Naive B cell (primary cell): Measurements from ENCODE around the gene FER. TPM values are rescaled to one million over a fixed set of nuclear protein-coding genes. Genes with fewer than 3 reads are reported as not detected.
"Not testable (repeated sequence)": the region's sequence is repeated elsewhere in the genome, so short reads cannot be mapped to it uniquely, and the experiment has no call there.

Experiments used
- ATAC-seq, 2 donors: fragments of 150-1000 bp; cut with Tn5 transposase; 2 replicates each; pipeline ENCODE4 v1.10.0; 2021; ENCODE audit warnings: low read depth in 2 of 2, mild to moderate bottlenecking in 2 of 2, moderate library complexity in 2 of 2
- DNase-seq: peaks from one replicate; pipeline ENCODE4 v3.0.0; 2022
- H3K27ac Mint-ChIP-seq, 6 donors: one replicate each; pipeline ENCODE4 v1.8.0; 2020 to 2022; ENCODE audit warnings: mild to moderate bottlenecking in 6 of 6, mixed read lengths in 6 of 6, moderate library complexity in 5 of 6, inconsistent platforms in 2 of 6
- H3K27me3 Mint-ChIP-seq, 3 donors: one replicate each; pipeline ENCODE4 v1.8.0; 2021 to 2022; ENCODE audit warnings: mixed read lengths in 3 of 3, mild to moderate bottlenecking in 1 of 3
- H3K36me3 Mint-ChIP-seq, 2 donors: one replicate each; pipeline ENCODE4 v1.8.0; 2020 to 2022; ENCODE audit warnings: mixed read lengths in 2 of 2, inconsistent platforms in 1 of 2, mild to moderate bottlenecking in 1 of 2
- H3K4me1 Mint-ChIP-seq, 3 donors: one replicate each; pipeline ENCODE4 v1.8.0; 2020 to 2022; ENCODE audit warnings: mixed read lengths in 3 of 3, inconsistent platforms in 1 of 3, mild to moderate bottlenecking in 1 of 3, moderate library complexity in 1 of 3
- H3K4me3 Mint-ChIP-seq, 8 donors: one replicate each; pipeline ENCODE4 v1.8.0; 2020 to 2022; ENCODE audit warnings: mild to moderate bottlenecking in 8 of 8, mixed read lengths in 8 of 8, moderate library complexity in 8 of 8, inconsistent platforms in 2 of 8
- H3K9me3 Mint-ChIP-seq, 7 donors: one replicate each; pipeline ENCODE4 v1.8.0; 2020 to 2022; ENCODE audit warnings: mixed read lengths in 7 of 7, mild to moderate bottlenecking in 5 of 7, inconsistent platforms in 2 of 7, moderate library complexity in 1 of 7
- polyA plus RNA-seq, 6 donors: library from polyadenylated mRNA; unstranded; fragments of 300-500 nt; fragmentation: Illumina TruSeq; gene quantifications; one replicate each; pipeline ENCODE4 v1.2.3, GENCODE V29; 2021; ENCODE audit warnings: low read depth in 6 of 6

The FER gene
- polyA plus RNA-seq, 6 donors from 2014 or later = 9.6 to 21.0 (median 17.2) TPM

- ATAC-seq (no peak), DNase-seq (no peak)
- Mint-ChIP-seq H3K4me3 (no peak overlapping the region), H3K36me3 (peaks cover 0 to 5% of the 10 kb centered on the region in 2 donors), H3K27ac (no peak overlapping the region), H3K4me1 (no peaks in the 10 kb centered on the region), H3K27me3 (no peaks in the 10 kb centered on the region), H3K9me3 (peaks cover 0 to 4% (median 0%) of the 10 kb centered on the region in 7 donors)
Observed at GRCh38 chr5:108820983-108821382, 73.3 kb downstream of the FER start.

- no peak overlapping the region for H3K4me3 Mint-ChIP-seq
- no peak overlapping the region for H3K27ac Mint-ChIP-seq
- H3K9me3 Mint-ChIP-seq = peaks cover 0 to 4% (median 0%) of the 10 kb centered on the region in 7 donors
Observed at GRCh38 chr5:108822211-108822947, 74.7 kb downstream of the FER start.

GRCh38 chr5:108827131-108827530 lies 79.4 kb downstream of the FER start:
- Mint-ChIP-seq H3K27ac (no peak overlapping the region), H3K9me3 (peaks cover 0 to 2% (median 0%) of the 10 kb centered on the region in 7 donors), H3K36me3 (no peaks in the 10 kb centered on the region), H3K4me3 (no peak overlapping the region), H3K4me1 (no peaks in the 10 kb centered on the region), H3K27me3 (no peaks in the 10 kb centered on the region)
- no peak for DNase-seq
- no peak for ATAC-seq

More at GRCh38 chr5:108822211-108822947, 74.7 kb downstream of the FER start:
- Mint-ChIP-seq H3K27me3 (no peaks in the 10 kb centered on the region), H3K4me1 (no peaks in the 10 kb centered on the region), H3K36me3 (peaks cover 0 to 5% of the 10 kb centered on the region in 2 donors)
- no peak for ATAC-seq
- no peak for DNase-seq

- no peak for DNase-seq
- no peaks in the 10 kb centered on the region for H3K9me3 Mint-ChIP-seq
- no peak for ATAC-seq
- H3K27me3 Mint-ChIP-seq = no peaks in the 10 kb centered on the region
- peak overlapping the region in 1 of 6 donors; percentile 70 for H3K27ac Mint-ChIP-seq
- no peak overlapping the region for H3K4me3 Mint-ChIP-seq
- no peaks in the 10 kb centered on the region for H3K36me3 Mint-ChIP-seq
- H3K4me1 Mint-ChIP-seq = no peaks in the 10 kb centered on the region
Observed at GRCh38 chr5:108830705-108831276, 83.1 kb downstream of the FER start.

- Mint-ChIP-seq H3K4me1 (peaks cover 0 to 7% (median 0%) of the 10 kb centered on the region in 3 donors), H3K27ac (peak overlapping the region in 1 of 6 donors; percentile 14), H3K36me3 (peaks cover 12 to 21% of the 10 kb centered on the region in 2 donors), H3K27me3 (no peaks in the 10 kb centered on the region), H3K9me3 (peaks cover 0 to 6% (median 0%) of the 10 kb centered on the region in 7 donors), H3K4me3 (no peak overlapping the region)
- DNase-seq (no peak), ATAC-seq (no peak)
Observed at GRCh38 chr5:108836492-108836891, 88.8 kb downstream of the FER start.

GRCh38 chr5:108842260-108842941 lies 94.7 kb downstream of the FER start:
- H3K4me3 Mint-ChIP-seq, H3K27me3 Mint-ChIP-seq, DNase-seq, H3K4me1 Mint-ChIP-seq, ATAC-seq: not testable (repeated sequence)
- Mint-ChIP-seq H3K36me3 (peaks cover 30 to 38% of the 10 kb centered on the region in 2 donors), H3K9me3 (peaks cover 0 to 12% (median 4%) of the 10 kb centered on the region in 7 donors), H3K27ac (peak overlapping the region in 1 of 6 donors; percentile 67)

- not testable (repeated sequence) for H3K4me1 Mint-ChIP-seq, ATAC-seq, H3K27me3 Mint-ChIP-seq, DNase-seq, H3K9me3 Mint-ChIP-seq, H3K4me3 Mint-ChIP-seq
- Mint-ChIP-seq H3K36me3 (peaks cover 7 to 11% of the 10 kb centered on the region in 2 donors), H3K27ac (peak overlapping the region in 2 of 6 donors; percentile 25 to 42)
Observed at GRCh38 chr5:108851129-108851528, 103.4 kb downstream of the FER start.

- H3K4me3 Mint-ChIP-seq = no peak overlapping the region
- DNase-seq = no peak
- peaks cover 0 to 4% (median 0%) of the 10 kb centered on the region in 7 donors for H3K9me3 Mint-ChIP-seq
- H3K27ac Mint-ChIP-seq = no peak overlapping the region
- peaks cover 10 to 16% (median 12%) of the 10 kb centered on the region in 3 donors for H3K4me1 Mint-ChIP-seq
- H3K36me3 Mint-ChIP-seq = no peaks in the 10 kb centered on the region
- no peaks in the 10 kb centered on the region for H3K27me3 Mint-ChIP-seq
- no peak for ATAC-seq
Observed at GRCh38 chr5:108857905-108858304, 110.2 kb downstream of the FER start.

GRCh38 chr5:108858959-108859358 lies 111.3 kb downstream of the FER start:
- Mint-ChIP-seq H3K4me1 (peaks cover 10 to 16% (median 12%) of the 10 kb centered on the region in 3 donors), H3K36me3 (no peaks in the 10 kb centered on the region), H3K27me3 (no peaks in the 10 kb centered on the region), H3K9me3 (peaks cover 0 to 4% (median 0%) of the 10 kb centered on the region in 7 donors), H3K27ac (peak overlapping the region in 3 of 6 donors; percentile 41 to 64 (median 50)), H3K4me3 (peak overlapping the region in 5 of 8 donors; percentile 7 to 46 (median 17))
- DNase-seq (peak; percentile 34), ATAC-seq (peak; percentile 82 to 88)

GRCh38 chr5:108862211-108862610 lies 114.5 kb downstream of the FER start:
- DNase-seq (no peak), ATAC-seq (no peak)
- peaks cover 10 to 16% (median 12%) of the 10 kb centered on the region in 3 donors for H3K4me1 Mint-ChIP-seq
- H3K27me3 Mint-ChIP-seq = no peaks in the 10 kb centered on the region
- peaks cover 0 to 5% of the 10 kb centered on the region in 2 donors for H3K36me3 Mint-ChIP-seq
- no peak overlapping the region for H3K27ac Mint-ChIP-seq
- no peak overlapping the region for H3K4me3 Mint-ChIP-seq
- peaks cover 0 to 6% (median 4%) of the 10 kb centered on the region in 7 donors for H3K9me3 Mint-ChIP-seq

- not testable (repeated sequence) for H3K4me1 Mint-ChIP-seq, DNase-seq, H3K27me3 Mint-ChIP-seq, H3K27ac Mint-ChIP-seq, ATAC-seq, H3K9me3 Mint-ChIP-seq, H3K4me3 Mint-ChIP-seq
- H3K36me3 Mint-ChIP-seq = peaks cover 7 to 19% of the 10 kb centered on the region in 2 donors
Observed at GRCh38 chr5:108866097-108866496, 118.4 kb downstream of the FER start.

- H3K27me3 Mint-ChIP-seq = no peaks in the 10 kb centered on the region
- ATAC-seq = no peak
- DNase-seq = no peak
- no peak overlapping the region for H3K27ac Mint-ChIP-seq
- peaks cover 0 to 6% (median 4%) of the 10 kb centered on the region in 7 donors for H3K9me3 Mint-ChIP-seq
- H3K4me3 Mint-ChIP-seq = no peak overlapping the region
- H3K36me3 Mint-ChIP-seq = peaks cover 7 to 19% of the 10 kb centered on the region in 2 donors
- H3K4me1 Mint-ChIP-seq = no peaks in the 10 kb centered on the region
Observed at GRCh38 chr5:108867656-108868055, 120.0 kb downstream of the FER start.

GRCh38 chr5:108869066-108869465 lies 121.4 kb downstream of the FER start:
- DNase-seq (no peak), ATAC-seq (no peak)
- Mint-ChIP-seq H3K27ac (peak overlapping the region in 1 of 6 donors; percentile 21), H3K27me3 (no peaks in the 10 kb centered on the region), H3K4me3 (no peak overlapping the region), H3K4me1 (no peaks in the 10 kb centered on the region), H3K36me3 (peaks cover 7 to 19% of the 10 kb centered on the region in 2 donors), H3K9me3 (peaks cover 0 to 6% (median 4%) of the 10 kb centered on the region in 7 donors)
